ENCODE measurements around the gene ARID3B.

DNA sequence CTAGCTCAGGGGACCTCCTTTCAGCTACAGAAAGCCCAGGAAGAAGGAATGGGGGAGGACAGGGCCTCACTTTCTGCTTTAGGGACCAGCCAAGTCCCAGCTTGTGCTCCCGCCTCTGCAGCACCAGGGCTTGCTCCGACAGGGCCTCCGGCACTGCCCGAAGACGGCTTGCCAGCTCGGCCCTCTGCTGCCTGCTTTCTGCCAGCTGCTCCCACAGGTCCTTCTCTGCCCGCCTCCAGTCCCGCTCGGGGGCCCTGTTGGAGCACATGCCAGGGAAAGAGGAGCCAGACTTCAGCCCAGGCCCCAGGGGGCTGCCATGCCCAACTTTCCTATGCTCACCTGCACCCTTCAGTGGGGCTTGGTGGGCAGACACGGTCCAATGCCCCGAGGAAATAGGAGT, 70.3 kb downstream of the ARID3B start:
- TF ChIP-seq CTCF (IDR thresholded peaks at IDR 0.05): no peak
- TF ChIP-seq EZH2phosphoT487 (IDR thresholded peaks at IDR 0.05): no peak
